Activated T-cell treated with anti-CD3 and anti-CD28 coated beads for 4 hours (primary cell): Measurements from ENCODE around the gene TAF4.
"Not testable (repeated sequence)": the region's sequence is repeated elsewhere in the genome, so short reads cannot be mapped to it uniquely, and the experiment has no call there.

Experiments used
- DNase-seq: peaks from one replicate; pipeline ENCODE4 v3.0.0-alpha.2; 2020

TAF4 gene

GRCh38 chr20:61976644-61977418 is 88.8 kb downstream of the TAF4 start:
- no peak for DNase-seq

GRCh38 chr20:61976263-61976643 is 89.4 kb downstream of the TAF4 start:
- DNase-seq, result no peak

GRCh38 chr20:61975407-61976129 is 90.1 kb downstream of the TAF4 start:
- no peak for DNase-seq

GRCh38 chr20:61974357-61974665 is 91.4 kb downstream of the TAF4 start:
- no peak for DNase-seq

- no peak for DNase-seq
These were observed 91.9 kb downstream of the TAF4 start for GRCh38 chr20:61973515-61974356.

GRCh38 chr20:61972636-61973508 is 92.8 kb downstream of the TAF4 start:
- DNase-seq, result no peak

- not testable (repeated sequence) for DNase-seq
These were observed 94.1 kb downstream of the TAF4 start for GRCh38 chr20:61971595-61971994.

- DNase-seq, result no peak
These were observed 95.3 kb downstream of the TAF4 start for GRCh38 chr20:61970357-61970756.

- DNase-seq, result no peak
These were observed 95.9 kb downstream of the TAF4 start for GRCh38 chr20:61969806-61970205.

GRCh38 chr20:61968932-61969331 is 96.7 kb downstream of the TAF4 start:
- DNase-seq, result no peak

- DNase-seq, result no peak
These were observed 97.5 kb downstream of the TAF4 start for GRCh38 chr20:61968036-61968810.

GRCh38 chr20:61967300-61967699 is 98.4 kb downstream of the TAF4 start:
- DNase-seq, result no peak

GRCh38 chr20:61966492-61967244 is 99.0 kb downstream of the TAF4 start:
- no peak for DNase-seq

- no peak for DNase-seq
These were observed 99.8 kb downstream of the TAF4 start for GRCh38 chr20:61965606-61966491.

- DNase-seq, result no peak
These were observed 100.7 kb downstream of the TAF4 start for GRCh38 chr20:61964675-61965605.

- DNase-seq, result no peak
These were observed 101.6 kb downstream of the TAF4 start for GRCh38 chr20:61963885-61964674.

GRCh38 chr20:61963149-61963548 is 102.5 kb downstream of the TAF4 start:
- no peak for DNase-seq

GRCh38 chr20:61960836-61961235 is 104.8 kb downstream of the TAF4 start:
- DNase-seq, result no peak
